Panc1 (cell line): Measurements from ENCODE around the gene HES5.

ENCODE experiments used
- POLR2AphosphoS5 ChIP-seq: IDR thresholded peaks from 2 replicates; pipeline ENCODE4 v1.6.1; 2012; ENCODE audit warnings: mild to moderate bottlenecking, low read depth, low read length, moderate library complexity
- TCF7L2 ChIP-seq: IDR thresholded peaks from 2 replicates; pipeline ENCODE4 v1.6.1; 2011; ENCODE audit warnings: mild to moderate bottlenecking, low read depth, low read length, inconsistent platforms
- TF ChIP-seq, protein P1 (sequence below): fragments of 450-650 bp; IDR thresholded peaks from 2 replicates; pipeline ENCODE4 v1.5.1; 2017; ENCODE audit warnings: mild to moderate bottlenecking
- TF ChIP-seq, protein P2 (sequence below), 2 experiments: IDR thresholded peaks; 2 replicates each; pipeline ENCODE4 v1.6.1; 2011 to 2012; ENCODE audit warnings: low read depth in 2 of 2, control low read depth in 1 of 2, low read length in 1 of 2, mild to moderate bottlenecking in 1 of 2, moderate library complexity in 1 of 2; ENCODE audit not compliant: insufficient read depth in 1 of 2

DNA sequence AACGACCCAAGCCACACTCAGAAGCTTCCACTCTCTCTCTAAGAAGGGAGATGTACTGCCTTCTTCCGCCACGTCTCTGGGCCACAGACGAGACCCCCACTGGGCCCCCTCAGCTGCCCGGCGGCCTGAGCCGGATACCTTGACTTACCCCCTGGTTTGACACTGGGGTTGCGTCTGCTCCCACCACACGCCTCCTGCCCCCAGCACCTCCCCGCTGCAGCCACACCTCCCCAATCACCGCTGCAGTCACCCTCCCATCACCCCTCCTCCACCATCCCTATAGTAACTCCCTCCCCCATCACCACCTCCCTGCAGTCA, 14.3 kb downstream of the HES5 start:
- TF ChIP-seq, protein P1, sequence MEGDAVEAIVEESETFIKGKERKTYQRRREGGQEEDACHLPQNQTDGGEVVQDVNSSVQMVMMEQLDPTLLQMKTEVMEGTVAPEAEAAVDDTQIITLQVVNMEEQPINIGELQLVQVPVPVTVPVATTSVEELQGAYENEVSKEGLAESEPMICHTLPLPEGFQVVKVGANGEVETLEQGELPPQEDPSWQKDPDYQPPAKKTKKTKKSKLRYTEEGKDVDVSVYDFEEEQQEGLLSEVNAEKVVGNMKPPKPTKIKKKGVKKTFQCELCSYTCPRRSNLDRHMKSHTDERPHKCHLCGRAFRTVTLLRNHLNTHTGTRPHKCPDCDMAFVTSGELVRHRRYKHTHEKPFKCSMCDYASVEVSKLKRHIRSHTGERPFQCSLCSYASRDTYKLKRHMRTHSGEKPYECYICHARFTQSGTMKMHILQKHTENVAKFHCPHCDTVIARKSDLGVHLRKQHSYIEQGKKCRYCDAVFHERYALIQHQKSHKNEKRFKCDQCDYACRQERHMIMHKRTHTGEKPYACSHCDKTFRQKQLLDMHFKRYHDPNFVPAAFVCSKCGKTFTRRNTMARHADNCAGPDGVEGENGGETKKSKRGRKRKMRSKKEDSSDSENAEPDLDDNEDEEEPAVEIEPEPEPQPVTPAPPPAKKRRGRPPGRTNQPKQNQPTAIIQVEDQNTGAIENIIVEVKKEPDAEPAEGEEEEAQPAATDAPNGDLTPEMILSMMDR, result no peak
- TF ChIP-seq POLR2AphosphoS5 (no peak), TCF7L2 (no peak)
- TF ChIP-seq, protein P2, sequence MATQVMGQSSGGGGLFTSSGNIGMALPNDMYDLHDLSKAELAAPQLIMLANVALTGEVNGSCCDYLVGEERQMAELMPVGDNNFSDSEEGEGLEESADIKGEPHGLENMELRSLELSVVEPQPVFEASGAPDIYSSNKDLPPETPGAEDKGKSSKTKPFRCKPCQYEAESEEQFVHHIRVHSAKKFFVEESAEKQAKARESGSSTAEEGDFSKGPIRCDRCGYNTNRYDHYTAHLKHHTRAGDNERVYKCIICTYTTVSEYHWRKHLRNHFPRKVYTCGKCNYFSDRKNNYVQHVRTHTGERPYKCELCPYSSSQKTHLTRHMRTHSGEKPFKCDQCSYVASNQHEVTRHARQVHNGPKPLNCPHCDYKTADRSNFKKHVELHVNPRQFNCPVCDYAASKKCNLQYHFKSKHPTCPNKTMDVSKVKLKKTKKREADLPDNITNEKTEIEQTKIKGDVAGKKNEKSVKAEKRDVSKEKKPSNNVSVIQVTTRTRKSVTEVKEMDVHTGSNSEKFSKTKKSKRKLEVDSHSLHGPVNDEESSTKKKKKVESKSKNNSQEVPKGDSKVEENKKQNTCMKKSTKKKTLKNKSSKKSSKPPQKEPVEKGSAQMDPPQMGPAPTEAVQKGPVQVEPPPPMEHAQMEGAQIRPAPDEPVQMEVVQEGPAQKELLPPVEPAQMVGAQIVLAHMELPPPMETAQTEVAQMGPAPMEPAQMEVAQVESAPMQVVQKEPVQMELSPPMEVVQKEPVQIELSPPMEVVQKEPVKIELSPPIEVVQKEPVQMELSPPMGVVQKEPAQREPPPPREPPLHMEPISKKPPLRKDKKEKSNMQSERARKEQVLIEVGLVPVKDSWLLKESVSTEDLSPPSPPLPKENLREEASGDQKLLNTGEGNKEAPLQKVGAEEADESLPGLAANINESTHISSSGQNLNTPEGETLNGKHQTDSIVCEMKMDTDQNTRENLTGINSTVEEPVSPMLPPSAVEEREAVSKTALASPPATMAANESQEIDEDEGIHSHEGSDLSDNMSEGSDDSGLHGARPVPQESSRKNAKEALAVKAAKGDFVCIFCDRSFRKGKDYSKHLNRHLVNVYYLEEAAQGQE (IDR thresholded peaks at IDR 0.05; ENCODE audit: insufficient read depth in 1 of 2, low read depth in 2 of 2, low read length in 1 of 2), result no peak
